Mesenchymal stem cell (in vitro differentiated cells and primary cell): ENCODE data around the gene NRXN3.

Source experiments
- DNase-seq: peaks from one replicate; pipeline ENCODE4 v3.0.0-alpha.2; 2013
- H2AFZ ChIP-seq: one replicate; pipeline ENCODE4 v1.6.1; 2013; ENCODE audit warnings: low read depth, mild to moderate bottlenecking, control low read depth, inconsistent platforms, low read length, moderate library complexity
- H2AK5ac ChIP-seq: 2 replicates; pipeline ENCODE4 v1.6.1; 2013; ENCODE audit warnings: low read length, moderate library complexity, mild to moderate bottlenecking, inconsistent platforms; ENCODE audit not compliant: severe bottlenecking
- H2BK120ac ChIP-seq: one replicate; pipeline ENCODE4 v1.6.1; 2013; ENCODE audit warnings: low read depth, mild to moderate bottlenecking, inconsistent platforms, low read length, moderate library complexity
- H2BK12ac ChIP-seq, 2 experiments: one replicate each; pipeline ENCODE4 v1.6.1; 2013; ENCODE audit warnings: inconsistent platforms in 2 of 2, low read length in 2 of 2, mild to moderate bottlenecking in 2 of 2, moderate library complexity in 2 of 2, control low read depth in 1 of 2
- H2BK15ac ChIP-seq: one replicate; pipeline ENCODE4 v1.6.1; 2013; ENCODE audit warnings: mild to moderate bottlenecking, low read depth, inconsistent platforms; ENCODE audit not compliant: poor library complexity, severe bottlenecking
- H2BK5ac ChIP-seq: 2 replicates; pipeline ENCODE4 v1.6.1; 2013; ENCODE audit warnings: low read depth, mild to moderate bottlenecking, low read length, control low read depth, inconsistent platforms; ENCODE audit not compliant: poor library complexity, severe bottlenecking
- H3K14ac ChIP-seq, 2 experiments: one replicate each; pipeline ENCODE4 v1.6.1; 2013; ENCODE audit warnings: inconsistent platforms in 2 of 2, low read length in 2 of 2, control low read depth in 1 of 2, mild to moderate bottlenecking in 1 of 2, moderate library complexity in 1 of 2
- H3K18ac ChIP-seq, 2 experiments: one replicate each; pipeline ENCODE4 v1.6.1; 2013; ENCODE audit warnings: inconsistent platforms in 2 of 2, low read length in 2 of 2, control low read depth in 1 of 2, low read depth in 1 of 2, mild to moderate bottlenecking in 1 of 2
- H3K23ac ChIP-seq, 2 experiments: one replicate each; pipeline ENCODE4 v1.6.1; 2013; ENCODE audit warnings: inconsistent platforms in 2 of 2, low read length in 2 of 2, mild to moderate bottlenecking in 2 of 2, moderate library complexity in 2 of 2, control low read depth in 1 of 2
- H3K27ac ChIP-seq: 2 replicates; pipeline ENCODE4 v1.5.1; 2013; ENCODE audit warnings: mild to moderate bottlenecking, moderate library complexity, low read length, control low read depth, inconsistent platforms; ENCODE audit not compliant: poor library complexity, severe bottlenecking
- H3K27me3 ChIP-seq, 2 experiments: 2 replicates each; pipeline versions ENCODE4 v1.6.1 to v1.7.0; 2013; ENCODE audit warnings: low read length in 2 of 2, mild to moderate bottlenecking in 2 of 2, moderate library complexity in 2 of 2, control low read depth in 1 of 2, inconsistent platforms in 1 of 2; ENCODE audit not compliant: control insufficient read depth in 1 of 2, insufficient read depth in 1 of 2
- H3K36me3 ChIP-seq, 2 experiments: 2 replicates each; pipeline versions ENCODE4 v1.6.1 to v1.7.0; 2013; ENCODE audit warnings: low read length in 2 of 2, control low read depth in 1 of 2, inconsistent platforms in 1 of 2, low read depth in 1 of 2, mild to moderate bottlenecking in 1 of 2; ENCODE audit not compliant: insufficient read depth in 2 of 2, control insufficient read depth in 1 of 2
- H3K4ac ChIP-seq, 2 experiments: one replicate each; pipeline ENCODE4 v1.6.1; 2013; ENCODE audit warnings: inconsistent platforms in 2 of 2, low read length in 2 of 2, mild to moderate bottlenecking in 2 of 2, moderate library complexity in 2 of 2, control low read depth in 1 of 2, low read depth in 1 of 2
- H3K4me1 ChIP-seq: 2 replicates; pipeline ENCODE4 v1.6.1; 2013; ENCODE audit warnings: low read depth, low read length, control low read depth; ENCODE audit not compliant: control insufficient read depth, insufficient read depth
- H3K4me2 ChIP-seq: 2 replicates; pipeline ENCODE4 v1.6.1; 2013; ENCODE audit warnings: low read length, mild to moderate bottlenecking, inconsistent platforms; ENCODE audit not compliant: poor library complexity, severe bottlenecking
- H3K4me3 ChIP-seq, 2 experiments: 2 replicates each; pipeline versions ENCODE4 v1.5.1 to v1.7.0; 2013; ENCODE audit warnings: low read length in 2 of 2, mild to moderate bottlenecking in 2 of 2, control low read depth in 1 of 2, low read depth in 1 of 2; ENCODE audit not compliant: insufficient read depth in 1 of 2
- H3K79me1 ChIP-seq: replicated peaks from 2 replicates; pipeline ENCODE4 v1.6.1; 2013; ENCODE audit warnings: mild to moderate bottlenecking, control low read depth, low read length, inconsistent platforms; ENCODE audit not compliant: poor library complexity, severe bottlenecking
- H3K9ac ChIP-seq: 2 replicates; pipeline ENCODE4 v1.7.0; 2013; ENCODE audit warnings: mild to moderate bottlenecking, low read length, moderate library complexity
- H3K9me3 ChIP-seq: 2 replicates; pipeline ENCODE4 v1.7.0; 2013; ENCODE audit warnings: mild to moderate bottlenecking, low read length; ENCODE audit not compliant: control insufficient read depth
- H4K8ac ChIP-seq: one replicate; pipeline ENCODE4 v1.6.1; 2013; ENCODE audit warnings: inconsistent platforms, mild to moderate bottlenecking, low read length, moderate library complexity
- H4K91ac ChIP-seq: one replicate; pipeline ENCODE4 v1.6.1; 2013; ENCODE audit warnings: mild to moderate bottlenecking, low read length, inconsistent platforms
- WGBS: methylation state at CpG from one replicate; pipeline ENCODE4 v1.1.7; 2013; ENCODE audit warnings: mixed read lengths; 5-methylcytosine and 5-hydroxymethylcytosine counted together

The NRXN3 gene

GRCh38 chr14:79027138-79027537, 857.0 kb downstream of the NRXN3 start:
- peaks cover 8% of the 10 kb centered on the region for H3K9me3 ChIP-seq
- H3K9ac ChIP-seq = no peak overlapping the region
- H3K79me1 ChIP-seq = no peaks in the 10 kb centered on the region
- no peak overlapping the region for H2BK12ac ChIP-seq
- no peak overlapping the region for H3K18ac ChIP-seq
- H4K8ac ChIP-seq = no peak overlapping the region
- H3K27me3 ChIP-seq = no peaks in the 10 kb centered on the region
- 89% methylated on average over 3 of the region's 3 CpGs for WGBS
- no peak overlapping the region for H3K23ac ChIP-seq
- H3K4me1 ChIP-seq = no peaks in the 10 kb centered on the region
- no peak overlapping the region for H2BK15ac ChIP-seq
- no peak overlapping the region for H3K27ac ChIP-seq
- H3K4me2 ChIP-seq = no peak overlapping the region
- no peaks in the 10 kb centered on the region for H3K36me3 ChIP-seq
- no peak for DNase-seq
- no peak overlapping the region for H3K14ac ChIP-seq
- no peak overlapping the region for H3K4me3 ChIP-seq
- H2BK5ac ChIP-seq = no peak overlapping the region
- no peak overlapping the region for H2AFZ ChIP-seq
- no peak overlapping the region for H3K4ac ChIP-seq
- no peak overlapping the region for H2AK5ac ChIP-seq
- no peak overlapping the region for H4K91ac ChIP-seq
- H2BK120ac ChIP-seq = no peak overlapping the region

DNA sequence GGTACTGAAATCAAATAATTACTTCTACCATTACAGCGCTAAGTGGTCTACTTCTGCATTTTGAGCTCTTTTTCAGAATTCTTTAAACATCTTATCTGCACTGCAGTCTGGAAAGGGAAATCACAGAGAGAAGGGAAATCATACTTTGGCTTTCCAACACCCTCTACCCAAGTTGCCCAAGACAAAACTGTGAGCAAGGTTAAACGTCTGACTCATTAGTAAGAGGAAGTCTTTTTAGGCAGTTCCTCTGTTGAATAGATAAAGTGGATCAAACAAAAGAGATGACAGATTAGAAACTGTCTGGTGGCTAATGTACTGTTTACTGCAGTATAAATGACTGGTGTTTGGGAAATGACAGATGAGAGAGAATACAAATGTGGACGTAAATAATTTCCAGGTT, 858.1 kb downstream of the NRXN3 start:
- Histone ChIP-seq H3K4me2 (no peak overlapping the region), H2BK120ac (no peak overlapping the region), H3K9ac (no peak overlapping the region), H3K14ac (no peak overlapping the region), H4K91ac (no peak overlapping the region), H2AK5ac (no peak overlapping the region), H3K23ac (no peak overlapping the region), H3K79me1 (no peaks in the 10 kb centered on the region), H2BK15ac (no peak overlapping the region), H3K27me3 (no peaks in the 10 kb centered on the region), H2BK5ac (no peak overlapping the region), H3K18ac (no peak overlapping the region), H3K4me3 (no peak overlapping the region), H3K4me1 (no peaks in the 10 kb centered on the region), H3K9me3 (peaks cover 8% of the 10 kb centered on the region), H3K36me3 (no peaks in the 10 kb centered on the region), H2BK12ac (no peak overlapping the region), H3K27ac (no peak overlapping the region), H3K4ac (no peak overlapping the region), H2AFZ (no peak overlapping the region), H4K8ac (no peak overlapping the region)
- 70% methylated on average over 3 of the region's 3 CpGs for WGBS
- DNase-seq = no peak

DNA sequence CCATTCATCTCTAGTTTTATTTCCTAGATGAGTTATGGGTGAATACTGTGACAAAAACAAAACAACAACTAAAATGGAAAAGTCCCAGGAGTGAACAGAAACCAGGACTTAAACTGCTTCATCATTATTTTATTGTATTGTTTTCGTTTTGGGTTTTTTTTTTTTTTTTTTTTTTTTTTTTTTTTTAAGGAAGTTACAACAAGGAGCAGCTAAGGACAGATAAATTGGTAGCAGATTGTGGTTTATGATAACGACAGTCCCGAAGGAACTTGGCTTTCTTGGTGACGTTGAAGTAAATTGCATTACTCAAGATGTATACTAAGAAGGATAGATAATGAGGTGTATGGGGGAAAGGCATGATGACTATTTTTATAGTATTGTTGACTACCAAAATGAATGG, 866.3 kb downstream of the NRXN3 start:
- Histone ChIP-seq H2AK5ac (no peak overlapping the region), H3K14ac (no peak overlapping the region), H3K79me1 (no peaks in the 10 kb centered on the region), H2BK5ac (no peak overlapping the region), H4K91ac (no peak overlapping the region), H3K9me3 (peaks cover 6% of the 10 kb centered on the region), H2BK15ac (no peak overlapping the region), H3K27me3 (no peaks in the 10 kb centered on the region), H2AFZ (no peak overlapping the region), H4K8ac (no peak overlapping the region), H3K36me3 (no peaks in the 10 kb centered on the region), H3K4me3 (no peak overlapping the region), H3K9ac (no peak overlapping the region), H3K27ac (no peak overlapping the region), H3K4ac (no peak overlapping the region), H3K4me1 (no peaks in the 10 kb centered on the region), H2BK12ac (no peak overlapping the region), H2BK120ac (no peak overlapping the region), H3K4me2 (no peak overlapping the region), H3K18ac (no peak overlapping the region), H3K23ac (no peak overlapping the region)
- WGBS = 81% methylated on average over 4 of the region's 4 CpGs
- no peak for DNase-seq

DNA sequence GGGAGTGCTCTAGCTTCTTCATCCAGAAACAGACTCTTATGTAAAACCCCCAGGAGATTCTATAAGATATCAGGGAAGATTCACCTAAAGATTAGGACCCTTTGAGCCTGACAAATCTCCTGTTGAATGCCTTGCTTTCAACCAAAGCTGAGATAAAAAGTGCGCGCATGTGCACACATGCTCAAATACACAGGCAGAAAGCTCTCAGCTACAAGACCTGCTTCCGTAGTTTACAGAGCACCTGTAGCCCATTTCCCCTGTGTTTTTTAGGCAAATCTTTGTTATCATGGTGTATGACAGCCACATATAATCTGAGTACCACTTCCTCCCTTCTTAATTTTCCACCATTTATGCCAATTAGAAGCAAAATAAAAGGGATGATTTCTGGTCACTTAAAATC, 866.9 kb downstream of the NRXN3 start:
- no peak overlapping the region for H2BK120ac ChIP-seq
- peaks cover 6% of the 10 kb centered on the region for H3K9me3 ChIP-seq
- H3K36me3 ChIP-seq = no peaks in the 10 kb centered on the region
- no peak overlapping the region for H2AFZ ChIP-seq
- no peak overlapping the region for H3K18ac ChIP-seq
- no peaks in the 10 kb centered on the region for H3K27me3 ChIP-seq
- no peak overlapping the region for H3K27ac ChIP-seq
- no peak overlapping the region for H2BK12ac ChIP-seq
- no peak overlapping the region for H3K14ac ChIP-seq
- no peak overlapping the region for H3K23ac ChIP-seq
- no peak overlapping the region for H2AK5ac ChIP-seq
- H2BK5ac ChIP-seq = no peak overlapping the region
- H4K8ac ChIP-seq = no peak overlapping the region
- H3K4me2 ChIP-seq = no peak overlapping the region
- no peaks in the 10 kb centered on the region for H3K79me1 ChIP-seq
- 98% methylated on average over 3 of the region's 3 CpGs for WGBS
- H2BK15ac ChIP-seq = no peak overlapping the region
- no peak overlapping the region for H3K9ac ChIP-seq
- no peak overlapping the region for H3K4me3 ChIP-seq
- no peak for DNase-seq
- H3K4ac ChIP-seq = no peak overlapping the region
- no peaks in the 10 kb centered on the region for H3K4me1 ChIP-seq
- no peak overlapping the region for H4K91ac ChIP-seq
